KMS-11 (cell line): ENCODE data around the gene SLC5A3.

Source experiments
- H2AFZ ChIP-seq: fragments of 200-600 bp; sonication (generic); 2 replicates; pipeline ENCODE4 v1.6.1; 2016; ENCODE audit warnings: antibody characterized with exemption, mixed run types, low read depth
- H3K27ac ChIP-seq: fragments of 200-600 bp; sonication (generic); 2 replicates; pipeline ENCODE4 v1.6.1; 2016; ENCODE audit warnings: mild to moderate bottlenecking, mixed run types
- H3K27me3 ChIP-seq: fragments of 200-600 bp; sonication (generic); 2 replicates; pipeline ENCODE4 v1.6.1; 2017; ENCODE audit warnings: mild to moderate bottlenecking, low read depth, mixed run types, moderate library complexity; ENCODE audit not compliant: insufficient read depth
- H3K36me3 ChIP-seq: fragments of 200-600 bp; sonication (generic); 2 replicates; pipeline ENCODE4 v1.6.1; 2017; ENCODE audit warnings: mild to moderate bottlenecking, mixed run types; ENCODE audit not compliant: insufficient read depth
- H3K4me1 ChIP-seq: fragments of 200-600 bp; sonication (generic); 2 replicates; pipeline ENCODE4 v1.6.1; 2016; ENCODE audit warnings: mild to moderate bottlenecking, low read depth, mixed run types; ENCODE audit not compliant: poor library complexity, severe bottlenecking
- H3K4me2 ChIP-seq: fragments of 200-600 bp; sonication (generic); 2 replicates; pipeline ENCODE4 v1.7.0; 2016; ENCODE audit warnings: mild to moderate bottlenecking, mixed run types
- H3K4me3 ChIP-seq: fragments of 200-600 bp; sonication (generic); IDR thresholded peaks from 2 replicates; pipeline ENCODE4 v1.6.1; 2017; ENCODE audit warnings: low read depth, low read length, mixed read lengths; ENCODE audit not compliant: insufficient read depth
- H3K79me2 ChIP-seq: fragments of 200-600 bp; sonication (generic); 2 replicates; pipeline ENCODE4 v1.6.1; 2016; ENCODE audit warnings: low read depth, mixed run types; ENCODE audit not compliant: insufficient read depth
- H3K9ac ChIP-seq: fragments of 200-600 bp; sonication (generic); 2 replicates; pipeline ENCODE4 v1.6.1; 2016; ENCODE audit warnings: mild to moderate bottlenecking, mixed run types
- H4K20me1 ChIP-seq: fragments of 200-600 bp; sonication (generic); 2 replicates; pipeline ENCODE4 v1.6.1; 2016; ENCODE audit warnings: mild to moderate bottlenecking, mixed run types; ENCODE audit not compliant: insufficient read depth
- CTCF ChIP-seq: fragments of 200-600 bp; sonication (generic); conservative IDR thresholded peaks from 2 replicates; pipeline ENCODE4 v1.6.1; 2017; ENCODE audit warnings: low read depth, mild to moderate bottlenecking, antibody characterized with exemption, low read length, moderate library complexity, mixed read lengths

SLC5A3 gene

GRCh38 chr21:34080710-34081109 lies 7.3 kb downstream of the SLC5A3 start:
- Histone ChIP-seq H3K79me2 (peaks cover 13% of the 10 kb centered on the region), H3K4me3 (no peak overlapping the region), H3K27me3 (no peaks in the 10 kb centered on the region), H3K4me1 (peaks cover 25% of the 10 kb centered on the region), H3K36me3 (no peaks in the 10 kb centered on the region), H3K27ac (no peak overlapping the region), H3K4me2 (no peak overlapping the region), H4K20me1 (peaks cover 13% of the 10 kb centered on the region; the same call in 1 of the 2 replicates), H3K9ac (no peak overlapping the region), H2AFZ (no peak overlapping the region)
- TF ChIP-seq CTCF: no peak

DNA sequence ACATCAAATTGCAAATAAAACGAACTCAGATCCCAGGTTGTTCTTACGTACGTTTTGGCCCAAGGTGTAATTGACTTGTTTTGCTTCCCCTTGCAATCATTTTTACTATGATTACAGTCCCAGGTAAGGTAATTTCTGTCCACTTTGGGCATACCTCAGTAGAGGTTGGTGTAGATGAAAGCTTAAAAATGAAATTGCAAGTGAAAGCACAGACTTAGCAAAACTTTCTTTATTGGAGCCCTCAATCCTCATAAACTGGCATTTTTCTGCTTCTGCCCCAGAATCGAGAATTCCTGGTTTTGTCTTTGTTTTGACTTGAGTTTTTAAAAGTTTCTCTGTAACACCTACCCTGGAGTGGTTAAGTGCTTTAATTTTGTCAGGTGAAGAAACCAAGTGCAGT lies 9.4 kb downstream of the SLC5A3 start:
- H3K27me3 ChIP-seq: no peaks in the 10 kb centered on the region
- no peak overlapping the region for H3K9ac ChIP-seq
- H3K36me3 ChIP-seq: no peaks in the 10 kb centered on the region
- TF ChIP-seq CTCF: no peak
- H3K4me1 ChIP-seq: peaks cover 25% of the 10 kb centered on the region
- peaks cover 13% of the 10 kb centered on the region; the same call in 1 of the 2 replicates for H4K20me1 ChIP-seq
- no peak overlapping the region for H3K4me3 ChIP-seq
- H2AFZ ChIP-seq: no peak overlapping the region
- H3K79me2 ChIP-seq: peaks cover 29% of the 10 kb centered on the region
- no peak overlapping the region for H3K27ac ChIP-seq
- H3K4me2 ChIP-seq: peak overlapping the region; percentile 46

- TF ChIP-seq CTCF: no peak
- Histone ChIP-seq H3K9ac (no peak overlapping the region), H3K4me3 (no peak overlapping the region), H4K20me1 (peaks cover 13% of the 10 kb centered on the region; the same call in 1 of the 2 replicates), H3K4me2 (peak overlapping the region; percentile 46; the same call in 1 of the 2 replicates), H3K27me3 (no peaks in the 10 kb centered on the region), H2AFZ (no peak overlapping the region), H3K27ac (no peak overlapping the region), H3K4me1 (peaks cover 25% of the 10 kb centered on the region), H3K79me2 (peaks cover 30% of the 10 kb centered on the region), H3K36me3 (no peaks in the 10 kb centered on the region)
These were observed 10.0 kb downstream of the SLC5A3 start for GRCh38 chr21:34083357-34083756.

GRCh38 chr21:34085129-34085528 lies 11.8 kb downstream of the SLC5A3 start:
- Histone ChIP-seq H3K36me3 (no peaks in the 10 kb centered on the region), H3K79me2 (peaks cover 42% of the 10 kb centered on the region), H4K20me1 (peaks cover 13% of the 10 kb centered on the region; the same call in 1 of the 2 replicates), H3K27me3 (no peaks in the 10 kb centered on the region), H3K4me2 (no peak overlapping the region), H3K4me3 (no peak overlapping the region), H3K27ac (no peak overlapping the region), H3K9ac (no peak overlapping the region), H2AFZ (no peak overlapping the region), H3K4me1 (peaks cover 25% of the 10 kb centered on the region)
- TF ChIP-seq CTCF: no peak
